K562 (cell line): ENCODE measurements around the gene SEC24A. TPM values are rescaled to one million over a fixed set of nuclear protein-coding genes. Genes with fewer than 3 reads are reported as not detected.

Experiments
- ARID4B ChIP-seq: sonication (generic); formaldehyde crosslinking; IDR thresholded peaks from 2 replicates; pipeline ENCODE4 v1.8.0; 2022; ENCODE audit warnings: mild to moderate bottlenecking, missing genetic modification reagents
- DIDO1 ChIP-seq: fragments of 450-650 bp; IDR thresholded peaks from 2 replicates; pipeline ENCODE4 v1.6.1; 2016; ENCODE audit warnings: low read depth, missing biosample characterization, missing genetic modification characterization
- ELF2 ChIP-seq: fragments of 250-450 bp; sonication (Bioruptor Pico); IDR thresholded peaks from 2 replicates; pipeline ENCODE4 v1.5.0; 2021; ENCODE audit warnings: mild to moderate bottlenecking
- EP400 ChIP-seq: fragments of 450-650 bp; IDR thresholded peaks from 2 replicates; pipeline ENCODE4 v1.6.1; 2017; ENCODE audit warnings: antibody characterized with exemption, mild to moderate bottlenecking, moderate library complexity
- ETV6 ChIP-seq, 3 experiments: fragments of 150-350 bp in 1 of 3; sonication (generic) in 1 of 3; formaldehyde crosslinking in 1 of 3; IDR thresholded peaks; 2 replicates each; pipeline versions ENCODE4 v1.6.1 to v1.8.0; 2014 to 2022; ENCODE audit warnings: borderline replicate concordance in 2 of 3, low read depth in 2 of 3, antibody characterized with exemption in 1 of 3, low read length in 1 of 3, mild to moderate bottlenecking in 1 of 3, missing genetic modification reagents in 1 of 3
- FOXK2 ChIP-seq, 2 experiments: fragments of 450-650 bp; IDR thresholded peaks in 1 of 2; conservative IDR thresholded peaks in 1 of 2; 2 replicates each; pipeline ENCODE4 v1.6.1; 2016; ENCODE audit warnings: low read depth in 2 of 2, mild to moderate bottlenecking in 1 of 2
- MYC ChIP-seq, 2 experiments: fragments of 250-450 bp in 1 of 2; sonication (Bioruptor Pico) in 1 of 2; IDR thresholded peaks; 2 replicates each; pipeline versions ENCODE4 v1.5.1 to v1.6.1; 2012 to 2021; ENCODE audit warnings: low read depth in 2 of 2, borderline replicate concordance in 1 of 2, improper control_type of control experiment in 1 of 2, low read length in 1 of 2, mild to moderate bottlenecking in 1 of 2, moderate library complexity in 1 of 2
- PHB ChIP-seq: fragments of 250-450 bp; sonication (Bioruptor Pico); IDR thresholded peaks from 2 replicates; pipeline ENCODE4 v1.5.0; 2021
- PML ChIP-seq: IDR thresholded peaks from 2 replicates; pipeline ENCODE4 v1.6.1; 2012; ENCODE audit warnings: low read length, inconsistent platforms
- RAD21 ChIP-seq, 2 experiments: fragments of 250-450 bp in 1 of 2; fragments of 450-650 bp in 1 of 2; sonication (Bioruptor Pico) in 1 of 2; formaldehyde crosslinking in 1 of 2; IDR thresholded peaks in 1 of 2; conservative IDR thresholded peaks in 1 of 2; 2 replicates each; pipeline versions ENCODE4 v1.4.0 to v1.8.0; 2020 to 2022; ENCODE audit warnings: mild to moderate bottlenecking in 2 of 2, moderate library complexity in 1 of 2
- RUNX1 ChIP-seq: sonication (generic); IDR thresholded peaks from 2 replicates; pipeline ENCODE4 v1.6.1; 2016; ENCODE audit warnings: antibody characterized with exemption, low read depth
- USF1 ChIP-seq: sonication (generic); formaldehyde crosslinking; IDR thresholded peaks from 2 replicates; pipeline ENCODE4 v1.9.0; 2022; ENCODE audit warnings: mild to moderate bottlenecking, missing genetic modification reagents
- ZBTB8A ChIP-seq: fragments of 450-650 bp; IDR thresholded peaks from 2 replicates; pipeline ENCODE4 v1.6.1; 2018; ENCODE audit warnings: mild to moderate bottlenecking, moderate library complexity; ENCODE audit not compliant: partially characterized antibody
- ZNF592 ChIP-seq: fragments of 450-650 bp; IDR thresholded peaks from 2 replicates; pipeline ENCODE4 v1.6.1; 2017; ENCODE audit warnings: antibody characterized with exemption, mild to moderate bottlenecking
- ZNF707 ChIP-seq: fragments of 250-450 bp; sonication (Bioruptor Pico); conservative IDR thresholded peaks from 2 replicates; pipeline ENCODE4 v1.8.0; 2022; ENCODE audit warnings: inconsistent platforms, mild to moderate bottlenecking, moderate library complexity
- polyA plus RNA-seq, 8 experiments: library from polyadenylated mRNA; depleted of rRNA in 4 of 8; stranded (reverse) in 5 of 8; unstranded in 3 of 8; fragments of >200 nt; fragmentation: Nextera tagmentation in 2 of 8; fragmentation: Illumina TruSeq in 1 of 8; extraction: Ambion mirVana in 2 of 8; extraction: Trizol in 1 of 8; gene quantifications; 2 replicates each; pipeline versions ENCODE4 v1.2.1 to v1.2.3, GENCODE V29; 2011 to 2014; ENCODE audit warnings: inconsistent platforms in 1 of 8, missing spikeins in 1 of 8
- total RNA-seq, 7 experiments: library from RNA; depleted of rRNA in 6 of 7; stranded (reverse); fragments of >200 nt in 6 of 7; fragmentation: Illumina TruSeq in 2 of 7; extraction: Trizol in 2 of 7; gene quantifications; 2 replicates each; pipeline versions ENCODE4 v1.2.1 to v1.2.3, GENCODE V29; 2011 to 2021; ENCODE audit warnings: low replicate concordance in 1 of 7

The SEC24A gene
- total and polyA plus RNA-seq, 9 of the 15 experiments (the other 6 are each of a cell fraction or from before 2014, with no cell fraction given), result 7.9 to 36.5 (median 17.5) TPM

GRCh38 chr5:134758504-134759341 is 110.1 kb downstream of the SEC24A start, which contains the start of gene DDX46 (continued):
- TF ChIP-seq MYC (IDR thresholded peaks at IDR 0.05; ENCODE audit: low read depth, low read length) (peak; percentile 85), MYC (CRISPR knock-in tag; IDR thresholded peaks at IDR 0.05; ENCODE audit: borderline replicate concordance, low read depth) (no peak), RAD21 (CRISPR knock-in tag; conservative IDR thresholded peaks at IDR 0.05 in 1 of 2, IDR thresholded peaks at IDR 0.05 in 1 of 2) (0 out of 4 replicates have a peak, but pooled peaks of 1 of the 2 experiments have one; percentile 7), ZBTB8A (no peak), PML (peak; percentile 86), ZNF592 (peak; percentile 83; the same call in 1 of the 2 replicates), DIDO1 (tag) (peak; percentile 64; the same call in 1 of the 2 replicates), EP400 (peak; percentile 94), ARID4B (CRISPR knock-in tag) (peak; percentile 96), FOXK2 (conservative IDR thresholded peaks at IDR 0.05 in 1 of 2, IDR thresholded peaks at IDR 0.05 in 1 of 2; ENCODE audit: low read depth in 2 of 2) (peak; percentile 90 to 95), PHB (CRISPR knock-in tag) (no peak), ZNF707 (CRISPR knock-in tag) (no peak), ELF2 (CRISPR knock-in tag) (no peak; the same call in 1 of the 2 replicates), USF1 (peak; percentile 39; the same call in 1 of the 2 replicates), ETV6 (IDR thresholded peaks at IDR 0.05; ENCODE audit: borderline replicate concordance in 1 of 2, low read depth in 2 of 2, low read length in 1 of 2) (peak in 1 of 2 experiments; percentile 22; a peak in 1 of 4 replicates), ETV6 (CRISPR knock-in tag; IDR thresholded peaks at IDR 0.05; ENCODE audit: borderline replicate concordance) (no peak; the same call in 1 of the 2 replicates), RUNX1 (0 out of 2 replicates have a peak, but pooled peaks have one; percentile 46)
